Endothelial cell of umbilical vein (primary cell): ENCODE results near the gene FYTTD1. TPM values are rescaled to one million over a fixed set of nuclear protein-coding genes. Genes with fewer than 3 reads are reported as not detected.

Source experiments
- BruUV-seq: library from RNA; stranded (reverse); fragments of 400-500 nt; replicated peaks from 2 replicates; lab custom pipeline; 2021; lab: Mats Ljungman, UMichigan
- CTCF ChIA-PET: fragments of 300-600, 350-600 bp; sonication (Branson Sonifier 250); formaldehyde crosslinking; loops from one replicate; lab custom pipeline; 2021; ENCODE audit warnings: antibody characterized with exemption, inconsistent platforms; lab: Charles Lee
- POLR2A ChIA-PET: fragments of 300-600, 350-600 bp; sonication (Branson Sonifier 250); formaldehyde crosslinking; loops from one replicate; lab custom pipeline; 2021; ENCODE audit warnings: antibody characterized with exemption, inconsistent platforms; lab: Charles Lee
- DNase-seq: peaks from one replicate; pipeline ENCODE4 v3.0.0-alpha.2; 2011; ENCODE audit warnings: low read depth, low spot score
- FAIRE-seq: peaks from 2 replicates; lab custom pipeline; 2011; peaks lifted over from hg19 to GRCh38; lab: Jason Lieb, UNC
- H2AFZ ChIP-seq: 2 replicates; pipeline ENCODE4 v1.6.0; 2012; ENCODE audit warnings: low read depth, low read length, control low read depth, inconsistent platforms
- H3K27ac ChIP-seq: 2 replicates; pipeline ENCODE4 v1.5.1; 2011; ENCODE audit warnings: low read depth, mild to moderate bottlenecking, control low read depth, low read length, moderate library complexity; ENCODE audit not compliant: insufficient read depth
- H3K27me3 ChIP-seq, 2 experiments: 2 replicates each; pipeline versions ENCODE4 v1.6.0 to v1.6.1; 2011; ENCODE audit warnings: low read length in 2 of 2, mixed read lengths in 1 of 2; ENCODE audit not compliant: control insufficient read depth in 2 of 2, insufficient read depth in 2 of 2
- H3K36me3 ChIP-seq, 2 experiments: 2 replicates in 1 of 2; 3 replicates in 1 of 2; pipeline ENCODE4 v1.5.1; 2011; ENCODE audit warnings: low read length in 2 of 2, mild to moderate bottlenecking in 1 of 2, moderate library complexity in 1 of 2; ENCODE audit not compliant: control insufficient read depth in 2 of 2, insufficient read depth in 2 of 2; ENCODE audit errors: extremely low read depth in 1 of 2
- H3K4me1 ChIP-seq: 3 replicates; pipeline ENCODE4 v1.5.1; 2011; ENCODE audit warnings: mild to moderate bottlenecking, low read length; ENCODE audit not compliant: control insufficient read depth, insufficient read depth; ENCODE audit errors: extremely low read depth
- H3K4me2 ChIP-seq: 2 replicates; pipeline ENCODE4 v1.6.1; 2011; ENCODE audit warnings: low read length, control low read depth, mixed read lengths; ENCODE audit not compliant: insufficient read depth
- H3K4me3 ChIP-seq, 3 experiments: fragments of 200-600 bp in 1 of 3; sonication (generic), shearing (Covaris generic) in 1 of 3; replicated peaks in 1 of 3; 2 replicates each; pipeline ENCODE4 v1.5.1; 2011 to 2016; ENCODE audit warnings: control low read depth in 3 of 3, low read length in 3 of 3, mild to moderate bottlenecking in 2 of 3, inconsistent platforms in 1 of 3, low read depth in 1 of 3, moderate library complexity in 1 of 3; ENCODE audit not compliant: insufficient read depth in 1 of 3
- H3K79me2 ChIP-seq: 2 replicates; pipeline ENCODE4 v1.6.0; 2012; ENCODE audit warnings: low read length, inconsistent platforms; ENCODE audit not compliant: control insufficient read depth, insufficient read depth
- H3K9ac ChIP-seq: replicated peaks from 2 replicates; pipeline ENCODE3; 2011; ENCODE audit warnings: low read length, control low read depth; ENCODE audit not compliant: insufficient read depth; ENCODE audit errors: extremely low read depth
- H3K9me1 ChIP-seq: replicated peaks from 3 replicates; pipeline ENCODE4 v1.6.0; 2011; ENCODE audit warnings: mild to moderate bottlenecking, low read length; ENCODE audit not compliant: control insufficient read depth, insufficient read depth; ENCODE audit errors: extremely low read depth
- H3K9me3 ChIP-seq: replicated peaks from 2 replicates; pipeline ENCODE4 v1.5.1; 2012; ENCODE audit warnings: low read length, inconsistent platforms; ENCODE audit not compliant: control insufficient read depth, insufficient read depth
- H4K20me1 ChIP-seq: replicated peaks from 2 replicates; pipeline ENCODE3; 2011; ENCODE audit warnings: mild to moderate bottlenecking, low read length; ENCODE audit not compliant: control insufficient read depth, insufficient read depth; ENCODE audit errors: extremely low read depth
- CTCF ChIP-seq, 2 donors: IDR thresholded peaks; 1 replicate in 1 of 2; 2 replicates in 1 of 2; pipeline ENCODE4 v1.5.1; 2011; ENCODE audit warnings: low read length in 2 of 2, mild to moderate bottlenecking in 2 of 2, moderate library complexity in 2 of 2, control low read depth in 1 of 2, inconsistent platforms in 1 of 2, low read depth in 1 of 2; ENCODE audit not compliant: insufficient read depth in 1 of 2; ENCODE audit errors: extremely low read depth in 1 of 2
- EZH2 ChIP-seq: IDR thresholded peaks from 2 replicates; pipeline ENCODE4 v1.6.1; 2012; ENCODE audit warnings: borderline replicate concordance, low read depth, mild to moderate bottlenecking, moderate library complexity, low read length, inconsistent platforms; ENCODE audit not compliant: severe bottlenecking
- FOS ChIP-seq: IDR thresholded peaks from 2 replicates; pipeline ENCODE4 v1.6.1; 2011; ENCODE audit warnings: mild to moderate bottlenecking, low read length, moderate library complexity, borderline replicate concordance; ENCODE audit not compliant: insufficient read depth
- GATA2 ChIP-seq: IDR thresholded peaks from 2 replicates; pipeline ENCODE4 v1.7.0; 2011; ENCODE audit warnings: low read depth, mild to moderate bottlenecking, moderate library complexity, mixed read lengths, low read length; ENCODE audit not compliant: insufficient read length, insufficient read depth
- JUN ChIP-seq: IDR thresholded peaks from 2 replicates; pipeline ENCODE4 v1.6.1; 2011; ENCODE audit warnings: borderline replicate concordance, low read depth; ENCODE audit not compliant: insufficient read length, insufficient read depth
- MAX ChIP-seq: IDR thresholded peaks from 2 replicates; pipeline ENCODE4 v1.6.1; 2011; ENCODE audit not compliant: insufficient read depth, insufficient read length
- MYC ChIP-seq: IDR thresholded peaks from one replicate; pipeline ENCODE4 v1.6.1; 2011; ENCODE audit warnings: mild to moderate bottlenecking, low read depth, low read length
- POLR2A ChIP-seq: IDR thresholded peaks from 2 replicates; pipeline ENCODE4 v1.6.1; 2012; ENCODE audit warnings: low read depth, mild to moderate bottlenecking, control low read depth, low read length
- POLR2AphosphoS5 ChIP-seq: IDR thresholded peaks from 2 replicates; pipeline ENCODE4 v1.6.1; 2012; ENCODE audit warnings: low read depth, mild to moderate bottlenecking, control low read depth, low read length, moderate library complexity; ENCODE audit not compliant: insufficient read depth
- dilution Hi-C: fragments of 300-500 bp; cut with MboI; formaldehyde crosslinking; loops from one replicate; pipeline ENCODE4 v1.15.0; 2019; ENCODE audit warnings: low sequenced_read_pairs; ENCODE audit not compliant: extremely low pct_ligation_motif_present
- intact Hi-C: fragments of 100-400 bp; cut with micrococcal nuclease; formaldehyde crosslinking; loops from one replicate; pipeline ENCODE4 v1.10.0; 2022
- polyA plus RNA-seq, 4 experiments: library from polyadenylated mRNA; depleted of rRNA in 3 of 4; stranded (reverse) in 3 of 4; unstranded in 1 of 4; fragments of >200 nt; gene quantifications; 2 replicates each; pipeline versions ENCODE4 v1.2.1 to v1.2.3, GENCODE V29; 2011 to 2012; ENCODE audit warnings: missing spikeins in 1 of 4
- total RNA-seq: library from RNA; stranded (reverse); gene quantifications from 2 replicates; pipeline ENCODE4 v1.2.3, GENCODE V29; 2021

The FYTTD1 gene
- total and polyA plus RNA-seq, 2 donors (not counting 3 experiments of a cell fraction or from before 2014, with no cell fraction given): 8.9 to 52.3 TPM

GRCh38 chr3:197814372-197814771, 64.7 kb downstream of the FYTTD1 start:
- dilution Hi-C loops: no loop called here
- peaks cover 68% of the 10 kb centered on the region for H3K79me2 ChIP-seq
- no peak overlapping the region for H3K9ac ChIP-seq

More at GRCh38 chr3:197814372-197814771, 64.7 kb downstream of the FYTTD1 start:
- Histone ChIP-seq H3K27ac (no peak overlapping the region), H3K4me1 (no peaks in the 10 kb centered on the region), H3K4me3 (no peak overlapping the region), H3K36me3 (no peaks in the 10 kb centered on the region), H3K4me2 (no peak overlapping the region), H3K27me3 (no peaks in the 10 kb centered on the region), H3K9me1 (no peaks in the 10 kb centered on the region), H3K9me3 (no peaks in the 10 kb centered on the region), H2AFZ (no peak overlapping the region), H4K20me1 (peaks cover 5% of the 10 kb centered on the region)
- DNase-seq: no peak
- ChIA-PET CTCF (no interaction called here), POLR2A (no interaction called here)
- no peak for FAIRE-seq
- intact Hi-C loops: no loop called here
- no TSS peak for BruUV-seq
- TF ChIP-seq MYC: no peak
- TF ChIP-seq POLR2AphosphoS5: no peak
- TF ChIP-seq POLR2A: no peak
- no peak for TF ChIP-seq FOS
- TF ChIP-seq EZH2: no peak
- TF ChIP-seq GATA2: no peak
- no peak for TF ChIP-seq CTCF (IDR thresholded peaks at IDR 0.05; ENCODE audit: extremely low read depth in 1 of 2, insufficient read depth in 1 of 2, low read depth in 1 of 2, low read length in 2 of 2)
- TF ChIP-seq JUN: no peak
- TF ChIP-seq MAX: no peak
